Fibroblast of pulmonary artery (primary cell): ENCODE results near the gene GRIA4.
A peak's percentile ranks its signal among the peaks of the same experiment; 100 is the strongest.

Source experiments
- DNase-seq: peaks from one replicate; pipeline ENCODE4 v3.0.0-alpha.2; 2010; ENCODE audit warnings: low read depth
- H3K4me3 ChIP-seq: replicated peaks from 2 replicates; pipeline ENCODE4 v1.5.1; 2011; ENCODE audit warnings: low read depth, mild to moderate bottlenecking, control low read depth, low read length, moderate library complexity
- CTCF ChIP-seq: IDR thresholded peaks from 2 replicates; pipeline ENCODE4 v1.5.1; 2011; ENCODE audit warnings: mild to moderate bottlenecking, control low read depth, low read length, inconsistent platforms; ENCODE audit errors: missing control alignments

Gene GRIA4

GRCh38 chr11:106014035-106014434, 404.2 kb downstream of the GRIA4 start:
- TF ChIP-seq CTCF = no peak
- no peak for DNase-seq
- H3K4me3 ChIP-seq = no peak overlapping the region

GRCh38 chr11:106014620-106015019, 404.7 kb downstream of the GRIA4 start:
- no peak for DNase-seq
- H3K4me3 ChIP-seq = no peak overlapping the region
- no peak for TF ChIP-seq CTCF

GRCh38 chr11:106015066-106015465, 405.2 kb downstream of the GRIA4 start:
- TF ChIP-seq CTCF = no peak
- no peak overlapping the region for H3K4me3 ChIP-seq
- no peak for DNase-seq

GRCh38 chr11:106017093-106017492, 407.2 kb downstream of the GRIA4 start:
- H3K4me3 ChIP-seq = no peak overlapping the region
- DNase-seq = no peak
- no peak for TF ChIP-seq CTCF

- no peak for TF ChIP-seq CTCF
- H3K4me3 ChIP-seq = peak overlapping the region; percentile 94
- DNase-seq = peak; percentile 75
Observed at GRCh38 chr11:106021181-106021966, 411.5 kb downstream of the GRIA4 start.

GRCh38 chr11:106021967-106022794, 412.3 kb downstream of the GRIA4 start, which contains the start of gene MSANTD4:
Gene MSANTD4 (minus strand): TSS chr11:106022240. CDS start chr11:106010917, 11,323 bp downstream.
- H3K4me3 ChIP-seq = peak within 1 kb of the TSS; percentile 94
- no peak for TF ChIP-seq CTCF
- DNase-seq = peak; percentile 99
